Liver (tissue), 9 donors: ENCODE measurements around the gene DDX23. TPM values are rescaled to one million over a fixed set of nuclear protein-coding genes. Genes with fewer than 3 reads are reported as not detected.

Experiments used
- DNase-seq: peaks from one replicate; pipeline ENCODE4 v3.0.0-alpha.2; 2017; ENCODE audit warnings: low spot score
- H3K27ac ChIP-seq, 2 donors: one replicate each; pipeline ENCODE4 v1.7.0; 2013; ENCODE audit warnings: inconsistent platforms in 2 of 2, low read length in 2 of 2, control low read depth in 1 of 2, low read depth in 1 of 2, mild to moderate bottlenecking in 1 of 2
- H3K27me3 ChIP-seq, 4 donors: one replicate each; pipeline versions ENCODE4 v1.6.1 to v1.7.0; 2013; ENCODE audit warnings: low read length in 3 of 4, inconsistent platforms in 1 of 4, mild to moderate bottlenecking in 1 of 4, moderate library complexity in 1 of 4; ENCODE audit not compliant: control insufficient read depth in 4 of 4, insufficient read depth in 4 of 4
- H3K36me3 ChIP-seq, 4 donors: one replicate each; pipeline versions ENCODE4 v1.6.1 to v1.7.0; 2013; ENCODE audit warnings: low read length in 3 of 4, mild to moderate bottlenecking in 3 of 4, low read depth in 1 of 4, moderate library complexity in 1 of 4; ENCODE audit not compliant: control insufficient read depth in 4 of 4, insufficient read depth in 3 of 4
- H3K4me1 ChIP-seq, 4 donors: one replicate each; pipeline versions ENCODE4 v1.6.1 to v1.7.0; 2013; ENCODE audit warnings: low read length in 3 of 4, mild to moderate bottlenecking in 3 of 4, moderate library complexity in 1 of 4; ENCODE audit not compliant: control insufficient read depth in 4 of 4, insufficient read depth in 4 of 4
- H3K4me3 ChIP-seq, 3 donors: one replicate each; pipeline versions ENCODE4 v1.6.1 to v1.7.0; 2013; ENCODE audit warnings: low read length in 3 of 3, control low read depth in 1 of 3, low read depth in 1 of 3, mild to moderate bottlenecking in 1 of 3
- H3K9ac ChIP-seq, 2 donors: one replicate each; pipeline ENCODE4 v1.7.0; 2013; ENCODE audit warnings: low read length in 2 of 2, mild to moderate bottlenecking in 2 of 2, moderate library complexity in 2 of 2, control low read depth in 1 of 2, low read depth in 1 of 2
- H3K9me3 ChIP-seq, 4 donors: one replicate each; pipeline versions ENCODE4 v1.6.1 to v1.7.0; 2013; ENCODE audit warnings: low read length in 3 of 4; ENCODE audit not compliant: control insufficient read depth in 4 of 4
- ATF3 ChIP-seq: IDR thresholded peaks from 2 replicates; pipeline ENCODE4 v1.6.1; 2016; ENCODE audit warnings: antibody characterized with exemption
- CTCF ChIP-seq: fragments of 150-350 bp; IDR thresholded peaks from 2 replicates; pipeline ENCODE4 v1.5.1; 2017; ENCODE audit warnings: improper control_type of control experiment, low read depth, low read length; ENCODE audit not compliant: missing input control
- EGR1 ChIP-seq, 2 donors: IDR thresholded peaks; 2 replicates each; pipeline ENCODE4 v1.6.1; 2016 to 2018; ENCODE audit warnings: antibody characterized with exemption in 2 of 2, low read depth in 2 of 2
- FOXA1 ChIP-seq: IDR thresholded peaks from 2 replicates; pipeline ENCODE4 v1.6.1; 2016; ENCODE audit warnings: antibody characterized with exemption
- FOXA2 ChIP-seq: IDR thresholded peaks from 2 replicates; pipeline ENCODE4 v1.6.1; 2016; ENCODE audit warnings: antibody characterized with exemption
- GABPA ChIP-seq, 2 donors: IDR thresholded peaks in 1 of 2; conservative IDR thresholded peaks in 1 of 2; 2 replicates each; pipeline ENCODE4 v1.6.1; 2016; ENCODE audit warnings: antibody characterized with exemption in 2 of 2, mild to moderate bottlenecking in 1 of 2, moderate library complexity in 1 of 2
- HNF4A ChIP-seq, 2 donors: conservative IDR thresholded peaks; 2 replicates each; pipeline ENCODE4 v1.6.1; 2016; ENCODE audit warnings: antibody characterized with exemption in 2 of 2, mild to moderate bottlenecking in 2 of 2
- HNF4G ChIP-seq: IDR thresholded peaks from 2 replicates; pipeline ENCODE4 v1.6.1; 2016; ENCODE audit warnings: antibody characterized with exemption
- JUND ChIP-seq, 2 donors: IDR thresholded peaks; 2 replicates each; pipeline ENCODE4 v1.6.1; 2016; ENCODE audit warnings: antibody characterized with exemption in 2 of 2
- MAX ChIP-seq: IDR thresholded peaks from 2 replicates; pipeline ENCODE4 v1.6.1; 2016; ENCODE audit warnings: antibody characterized with exemption
- NR2F2 ChIP-seq: IDR thresholded peaks from 2 replicates; pipeline ENCODE4 v1.6.1; 2016; ENCODE audit warnings: antibody characterized with exemption
- RAD21 ChIP-seq, 2 donors: IDR thresholded peaks; 2 replicates each; pipeline ENCODE4 v1.6.1; 2016; ENCODE audit warnings: antibody characterized with exemption in 2 of 2, mild to moderate bottlenecking in 2 of 2
- REST ChIP-seq: IDR thresholded peaks from 2 replicates; pipeline ENCODE4 v1.6.1; 2016; ENCODE audit warnings: antibody characterized with exemption, mild to moderate bottlenecking
- RXRA ChIP-seq, 2 donors: IDR thresholded peaks; 2 replicates each; pipeline ENCODE4 v1.6.1; 2017 to 2018; ENCODE audit warnings: antibody characterized with exemption in 2 of 2, mild to moderate bottlenecking in 1 of 2
- SP1 ChIP-seq: IDR thresholded peaks from 2 replicates; pipeline ENCODE4 v1.6.1; 2018; ENCODE audit warnings: antibody characterized with exemption, mild to moderate bottlenecking
- TAF1 ChIP-seq: conservative IDR thresholded peaks from 2 replicates; pipeline ENCODE4 v1.6.1; 2016; ENCODE audit warnings: antibody characterized with exemption, mild to moderate bottlenecking
- YY1 ChIP-seq: IDR thresholded peaks from 2 replicates; pipeline ENCODE4 v1.6.1; 2016; ENCODE audit warnings: antibody characterized with exemption, mild to moderate bottlenecking
- ZBTB33 ChIP-seq: IDR thresholded peaks from 2 replicates; pipeline ENCODE4 v1.6.1; 2016; ENCODE audit warnings: antibody characterized with exemption
- WGBS: extraction: QIAGEN DNeasy Blood & Tissue Kit; methylation state at CpG from one replicate; pipeline ENCODE4 v1.1.7; 2013; 5-methylcytosine and 5-hydroxymethylcytosine counted together
- polyA plus RNA-seq, 2 donors: library from polyadenylated mRNA; stranded (reverse) in 1 of 2; unstranded in 1 of 2; fragments of 200-250 nt in 1 of 2; fragments of >200 nt in 1 of 2; fragmentation: Nextera tagmentation in 1 of 2; extraction: Ambion mirVana in 1 of 2; gene quantifications; one replicate each; pipeline versions ENCODE4 v1.2.1 to v1.2.3, GENCODE V29; 2013 to 2015
- total RNA-seq, 2 donors: library from RNA; depleted of rRNA; stranded (reverse); fragments of >200 nt; gene quantifications; one replicate each; pipeline ENCODE4 v1.2.3, GENCODE V29; 2014
- donor health status: healthy.
- donor health status: healthy.
- donor health status: healthy.
- donor health status: healthy.
- donor health status: healthy.

Gene DDX23
- total and polyA plus RNA-seq, 4 donors, result 16.9 to 60.6 (median 29.7) TPM

GRCh38 chr12:48865281-48866051 is 13.5 kb upstream of the DDX23 start, which contains the start of gene RND1 (continued):
- peak; percentile 69 for TF ChIP-seq YY1
- TF ChIP-seq MAX, result peak; percentile 62
- no peak for TF ChIP-seq GABPA (IDR thresholded peaks at IDR 0.05 in 1 of 2, conservative IDR thresholded peaks at IDR 0.05 in 1 of 2)
- TF ChIP-seq TAF1, result peak; percentile 99

- peaks cover 5 to 50% (median 22%) of the 10 kb centered on the region in 4 donors for H3K4me1 ChIP-seq
- no peak overlapping the region for H3K4me3 ChIP-seq
- TF ChIP-seq HNF4A (conservative IDR thresholded peaks at IDR 0.05) (no peak), GABPA (IDR thresholded peaks at IDR 0.05 in 1 of 2, conservative IDR thresholded peaks at IDR 0.05 in 1 of 2) (no peak), FOXA2 (no peak), HNF4G (no peak), YY1 (no peak), RAD21 (IDR thresholded peaks at IDR 0.05) (no peak), ATF3 (no peak), REST (no peak), TAF1 (no peak), RXRA (IDR thresholded peaks at IDR 0.05) (no peak), JUND (IDR thresholded peaks at IDR 0.05) (no peak), NR2F2 (no peak), FOXA1 (no peak), SP1 (no peak), MAX (no peak), EGR1 (IDR thresholded peaks at IDR 0.05; ENCODE audit: low read depth in 2 of 2) (no peak), CTCF (no peak), ZBTB33 (no peak)
- H3K9me3 ChIP-seq, result no peaks in the 10 kb centered on the region
- no peak overlapping the region for H3K9ac ChIP-seq
- 80% methylated on average over 4 of the region's 4 CpGs for WGBS
- no peak for DNase-seq
- peak overlapping the region in 1 of 2 donors; percentile 26 for H3K27ac ChIP-seq
- H3K36me3 ChIP-seq, result peaks cover 0 to 29% (median 20%) of the 10 kb centered on the region in 4 donors
- no peaks in the 10 kb centered on the region for H3K27me3 ChIP-seq
These were observed 11.3 kb upstream of the DDX23 start for GRCh38 chr12:48863291-48863690.
